Hepatocyte (in vitro differentiated cells): ENCODE results near the gene SLC51A.

Source experiments
- CTCF ChIP-seq: fragments of 200-600 bp; sonication (generic); IDR thresholded peaks from 2 replicates; pipeline ENCODE4 v1.5.1; 2016; ENCODE audit warnings: antibody characterized with exemption, mild to moderate bottlenecking; ENCODE audit not compliant: poor library complexity
- EZH2 ChIP-seq: fragments of 200-600 bp; sonication (generic); IDR thresholded peaks from 2 replicates; pipeline ENCODE4 v1.6.1; 2016; ENCODE audit warnings: antibody characterized with exemption, mild to moderate bottlenecking, borderline replicate concordance

- TF ChIP-seq EZH2, result no peak
- TF ChIP-seq CTCF, result no peak
These were observed 22.6 kb downstream of the SLC51A start for GRCh38 chr3:196238612-196239560.
